ENCODE measurements around the gene BEST1. TPM values are rescaled to one million over a fixed set of nuclear protein-coding genes. Genes with fewer than 3 reads are reported as not detected.

Gene BEST1
- total and polyA plus RNA-seq, 12 donors, result 0.39 to 4.9 (median 1.5) TPM

- intact Hi-C loops (cut with DNase I), result loop anchor here in 1 of 10 donors (10.0 kb wide), 1 partner anchor 504 kb away; no protein-coding TSS in a partner anchor
- Histone ChIP-seq H3K9me3 (no peaks in the 10 kb centered on the region), H3K36me3 (no peaks in the 10 kb centered on the region), H3K27ac (no peak overlapping the region), H3K4me3 (no peak overlapping the region), H3K4me1 (peaks cover 0 to 13% (median 0%) of the 10 kb centered on the region in 9 donors), H3K27me3 (no peaks in the 10 kb centered on the region)
- ATAC-seq (no peak), DNase-seq (no peak)
- TF ChIP-seq CTCF (IDR thresholded peaks at IDR 0.05), result no peak
- 85 to 98% methylated on average over 4 of the region's 4 CpGs for WGBS, 2 donors
Measured at GRCh38 chr11:62010935-62011528, 60.9 kb downstream of the BEST1 start.

DNA sequence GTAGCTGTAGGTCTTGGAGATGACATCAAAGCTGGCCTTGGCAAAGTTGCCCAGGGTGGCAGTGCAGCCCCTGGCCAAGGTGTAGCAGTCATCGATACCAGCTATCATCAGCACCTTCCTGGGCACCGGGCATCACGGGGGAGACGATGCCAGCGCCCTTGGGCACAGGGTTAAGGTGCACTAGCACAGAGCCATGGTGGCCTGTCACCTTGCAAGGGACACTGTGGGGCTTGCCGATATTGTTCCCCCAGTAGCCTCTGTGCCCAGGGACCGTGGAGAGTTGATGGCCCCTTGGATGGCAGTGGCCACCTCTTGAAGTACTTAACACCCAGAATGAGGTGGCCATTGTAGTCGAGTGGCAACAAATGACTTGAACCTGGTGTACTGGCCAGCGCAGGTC, 61.7 kb downstream of the BEST1 start:
- intact Hi-C loops (cut with DNase I), result loop anchor here in 1 of 10 donors (10.0 kb wide), 1 partner anchor 503 kb away; no protein-coding TSS in a partner anchor
- TF ChIP-seq CTCF (IDR thresholded peaks at IDR 0.05), result no peak
- ATAC-seq (no peak), DNase-seq (no peak)
- Histone ChIP-seq H3K36me3 (no peaks in the 10 kb centered on the region), H3K27me3 (no peaks in the 10 kb centered on the region), H3K4me3 (no peak overlapping the region), H3K9me3 (no peaks in the 10 kb centered on the region), H3K4me1 (peaks cover 0 to 13% (median 0%) of the 10 kb centered on the region in 9 donors), H3K27ac (no peak overlapping the region)
- WGBS, 2 donors, result 98% methylated on average over 9 of the region's 9 CpGs

GRCh38 chr11:62012451-62012831, 62.3 kb downstream of the BEST1 start:
- intact Hi-C loops (cut with DNase I), result loop anchor here in 1 of 10 donors (10.0 kb wide), 1 partner anchor 502 kb away; no protein-coding TSS in a partner anchor
- H3K4me3 ChIP-seq, result no peak overlapping the region
- H3K27me3 ChIP-seq, result no peaks in the 10 kb centered on the region
- H3K9me3 ChIP-seq, result no peaks in the 10 kb centered on the region
- ATAC-seq (no peak), DNase-seq (no peak)
- TF ChIP-seq CTCF (IDR thresholded peaks at IDR 0.05), result no peak
- 79 to 83% methylated on average over 3 of the region's 3 CpGs for WGBS, 2 donors
- no peak overlapping the region for H3K27ac ChIP-seq
- H3K4me1 ChIP-seq, result peaks cover 0 to 13% (median 0%) of the 10 kb centered on the region in 9 donors
- no peaks in the 10 kb centered on the region for H3K36me3 ChIP-seq

- H3K36me3 ChIP-seq, result no peaks in the 10 kb centered on the region
- no peak for DNase-seq
Measured at GRCh38 chr11:62012832-62013461, 62.8 kb downstream of the BEST1 start.

More at GRCh38 chr11:62012832-62013461, 62.8 kb downstream of the BEST1 start:
- H3K27ac ChIP-seq, result no peak overlapping the region
- peaks cover 0 to 14% (median 0%) of the 10 kb centered on the region in 9 donors for H3K4me1 ChIP-seq
- H3K9me3 ChIP-seq, result no peaks in the 10 kb centered on the region
- no peak for TF ChIP-seq CTCF (IDR thresholded peaks at IDR 0.05)
- H3K4me3 ChIP-seq, result no peak overlapping the region
- peak in 1 of 8 donors; percentile 47 for ATAC-seq
- 85% methylated on average over 5 of the region's 5 CpGs for WGBS, 2 donors
- H3K27me3 ChIP-seq, result no peaks in the 10 kb centered on the region
- intact Hi-C loops (cut with DNase I), result loop anchor here in 1 of 10 donors (10.0 kb wide), 1 partner anchor 502 kb away; no protein-coding TSS in a partner anchor

Other genes with a start within 250 kb of the BEST1 start
- gene MYRF, start 197.7 kb upstream of the BEST1 start, total RNA-seq, result 1 to 10 TPM in 1 of 10 donors, under 1 TPM in 9; 0.13 to 1.2 (median 0.26) TPM
- gene MYRF, start 197.7 kb upstream of the BEST1 start, polyA plus RNA-seq, result under 1 TPM; 0.16 to 0.37 TPM
- gene TMEM258, start 157.8 kb upstream of the BEST1 start, total RNA-seq, result 100 to 1,000 TPM in 9 of 10 donors, 10 to 100 TPM in 1; 98.9 to 142 (median 109) TPM
- 100 to 1,000 TPM in 1 of 2 donors, 10 to 100 TPM in 1; 80.7 to 273 TPM for gene TMEM258, start 157.8 kb upstream of the BEST1 start, polyA plus RNA-seq
- gene FEN1, start 157.4 kb upstream of the BEST1 start, total RNA-seq, result 1 to 10 TPM; 3.7 to 8.6 (median 6.2) TPM
- gene FEN1, start 157.4 kb upstream of the BEST1 start, polyA plus RNA-seq, result 1 to 10 TPM; 2.1 to 8.8 TPM
- 10 to 100 TPM; 16.4 to 37.4 (median 25.4) TPM for gene FADS1, start 133.3 kb upstream of the BEST1 start, total RNA-seq
- gene FADS1, start 133.3 kb upstream of the BEST1 start, polyA plus RNA-seq, result 10 to 100 TPM; 13.8 to 35.2 TPM
- 10 to 100 TPM; 15.1 to 37.0 (median 23.5) TPM for gene FADS2, start 122.1 kb upstream of the BEST1 start, total RNA-seq
- 10 to 100 TPM; 12.2 to 31.6 TPM for gene FADS2, start 122.1 kb upstream of the BEST1 start, polyA plus RNA-seq
- 100 to 1,000 TPM in 1 of 10 donors, 10 to 100 TPM in 9; 54.9 to 119 (median 71.1) TPM for gene FADS3, start 58.8 kb upstream of the BEST1 start, total RNA-seq
- 100 to 1,000 TPM; 119 to 217 TPM for gene FADS3, start 58.8 kb upstream of the BEST1 start, polyA plus RNA-seq
- gene RAB3IL1, start 32.8 kb upstream of the BEST1 start, total RNA-seq, result 10 to 100 TPM in 3 of 10 donors, 1 to 10 TPM in 7; 3.7 to 11.1 (median 6.6) TPM
- gene RAB3IL1, start 32.8 kb upstream of the BEST1 start, polyA plus RNA-seq, result 1 to 10 TPM; 8.2 to 9.7 TPM
- gene FTH1, start 17.3 kb downstream of the BEST1 start, total RNA-seq, result 1,000 to 10,000 TPM; 2,008 to 4,360 (median 2,962) TPM
- gene FTH1, start 17.3 kb downstream of the BEST1 start, polyA plus RNA-seq, result 1,000 to 10,000 TPM; 1,346 to 5,199 TPM
- gene INCENP, start 173.7 kb downstream of the BEST1 start, total RNA-seq, result 10 to 100 TPM in 8 of 10 donors, 1 to 10 TPM in 2; 8.2 to 20.0 (median 13.4) TPM
- gene INCENP, start 173.7 kb downstream of the BEST1 start, polyA plus RNA-seq, result 1 to 10 TPM; 2.1 to 2.7 TPM
- not detected for gene SCGB1D1, start 239.9 kb downstream of the BEST1 start, total RNA-seq
- gene SCGB1D1, start 239.9 kb downstream of the BEST1 start, polyA plus RNA-seq, result not detected

All from heart right ventricle (tissue), 16 donors.